Transverse colon (tissue), 4 donors: Measurements from ENCODE around the gene RGS7. TPM values are rescaled to one million over a fixed set of nuclear protein-coding genes. Genes with fewer than 3 reads are reported as not detected.

Experiments
- DNase-seq: peaks from one replicate; pipeline ENCODE4 v3.0.0-alpha.2; 2019
- H3K27ac ChIP-seq, 4 donors: fragments of 200-600 bp; sonication (generic); 2 replicates each; pipeline ENCODE4 v1.5.1; 2016 to 2018; ENCODE audit warnings: inconsistent platforms in 4 of 4
- H3K27me3 ChIP-seq: fragments of 200-600 bp; sonication (generic); 2 replicates; pipeline ENCODE4 v1.5.1; 2017; ENCODE audit warnings: inconsistent platforms
- H3K36me3 ChIP-seq, 4 donors: fragments of 200-600 bp; sonication (generic); 2 replicates each; pipeline ENCODE4 v1.5.1; 2017 to 2019; ENCODE audit warnings: inconsistent platforms in 4 of 4
- H3K4me1 ChIP-seq, 4 donors: fragments of 200-600 bp; sonication (generic); 2 replicates each; pipeline ENCODE4 v1.5.1; 2017 to 2020; ENCODE audit warnings: inconsistent platforms in 4 of 4
- H3K4me3 ChIP-seq, 4 donors: fragments of 200-600 bp; sonication (generic); 1 replicate in 1 of 4; 2 replicates in 3 of 4; pipeline versions ENCODE4 v1.5.1 to v1.6.1; 2017 to 2019; ENCODE audit warnings: inconsistent platforms in 4 of 4
- H3K9me3 ChIP-seq, 2 donors: fragments of 200-600 bp; sonication (generic); 2 replicates each; pipeline ENCODE4 v1.5.1; 2017 to 2019; ENCODE audit warnings: inconsistent platforms in 2 of 2
- CTCF ChIP-seq, 5 experiments: fragments of 200-600 bp in 3 of 5; fragments of 450-650 bp in 2 of 5; sonication (generic) in 3 of 5; IDR thresholded peaks; 1 replicate in 2 of 5; 2 replicates in 3 of 5; pipeline ENCODE4 v1.5.1; 2016 to 2017; ENCODE audit warnings: antibody characterized with exemption in 5 of 5, inconsistent platforms in 3 of 5, mild to moderate bottlenecking in 2 of 5, moderate library complexity in 1 of 5
- EP300 ChIP-seq: sonication (generic); formaldehyde crosslinking; IDR thresholded peaks from one replicate; pipeline ENCODE4 v1.6.1; 2017; ENCODE audit warnings: antibody characterized with exemption, low read depth
- POLR2A ChIP-seq: fragments of 450-650 bp; IDR thresholded peaks from one replicate; pipeline ENCODE4 v1.6.1; 2016; ENCODE audit warnings: antibody characterized with exemption, mild to moderate bottlenecking, moderate library complexity
- POLR2AphosphoS5 ChIP-seq, 3 donors: sonication (generic); formaldehyde crosslinking; IDR thresholded peaks; one replicate each; pipeline ENCODE4 v1.6.1; 2016; ENCODE audit warnings: antibody characterized with exemption in 3 of 3
- WGBS, 2 donors: methylation state at CpG; one replicate each; pipeline ENCODE4 v1.1.5; 2018; ENCODE audit warnings: low coverage in 1 of 2; 5-methylcytosine and 5-hydroxymethylcytosine counted together
- in situ Hi-C, 4 donors: fragments of 200-750 bp; cut with MboI; loops; one replicate each; pipeline versions ENCODE4 v1.15.0 to v1.15.1; 2017; ENCODE audit warnings: low sequenced_read_pairs in 3 of 4, low pct_ligation_motif_present in 1 of 4, low pct_unique_long_range_greater_than_20kb in 1 of 4
- intact Hi-C: fragments of 100-400 bp; cut with DNase I; formaldehyde crosslinking; loops from one replicate; pipeline ENCODE4 v1.15.1; 2023; ENCODE audit warnings: low total_unique reads
- total RNA-seq, 4 donors: library from RNA; depleted of rRNA; stranded (reverse); fragments of >200 nt; gene quantifications; one replicate each; pipeline ENCODE4 v1.1.0, GENCODE V29; 2016

The RGS7 gene
- total RNA-seq, 4 donors from 2014 or later: 1.5 to 2.0 TPM; not detected in 2

DNA sequence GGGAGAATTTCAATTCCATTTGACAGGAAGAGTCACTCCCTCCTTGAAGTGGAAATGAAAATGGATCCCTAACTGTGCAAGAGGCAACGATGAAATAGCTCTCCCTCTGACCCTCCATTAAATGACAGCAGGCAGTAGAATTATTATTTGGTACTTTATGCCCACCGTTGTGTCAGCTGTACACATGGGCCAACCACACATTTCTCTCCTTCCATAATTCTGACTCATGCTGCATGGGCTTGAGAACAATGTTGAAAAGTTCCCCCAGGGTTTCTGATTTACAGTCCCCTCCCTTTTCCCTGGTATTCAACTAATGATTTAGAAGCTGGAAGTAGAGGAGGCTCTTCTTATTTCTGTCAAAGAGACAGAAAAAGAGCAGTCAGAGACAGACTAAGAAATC lies 103.5 kb downstream of the RGS7 start:
- H3K27ac ChIP-seq: no peak overlapping the region
- no peaks in the 10 kb centered on the region for H3K9me3 ChIP-seq
- intact Hi-C loops (no loop called here), in situ Hi-C loops (no loop called here)
- no peaks in the 10 kb centered on the region for H3K27me3 ChIP-seq
- H3K36me3 ChIP-seq: no peaks in the 10 kb centered on the region
- TF ChIP-seq POLR2AphosphoS5 (IDR thresholded peaks at IDR 0.05) (no peak), EP300 (no peak), POLR2A (no peak), CTCF (IDR thresholded peaks at IDR 0.05) (no peak)
- no peaks in the 10 kb centered on the region for H3K4me1 ChIP-seq
- no peak overlapping the region for H3K4me3 ChIP-seq
- 81 to 94% methylated on average over 2 of the region's 2 CpGs for WGBS, 2 donors
- DNase-seq: no peak

GRCh38 chr1:241250465-241250864 lies 106.5 kb downstream of the RGS7 start:
- TF ChIP-seq POLR2A: no peak
- no peak for TF ChIP-seq EP300
- TF ChIP-seq POLR2AphosphoS5 (IDR thresholded peaks at IDR 0.05): no peak
- TF ChIP-seq CTCF (IDR thresholded peaks at IDR 0.05): no peak
- Histone ChIP-seq H3K27me3 (no peaks in the 10 kb centered on the region), H3K27ac (no peak overlapping the region), H3K9me3 (no peaks in the 10 kb centered on the region), H3K4me3 (no peak overlapping the region), H3K36me3 (no peaks in the 10 kb centered on the region), H3K4me1 (no peaks in the 10 kb centered on the region)
- DNase-seq: no peak
- intact Hi-C loops (no loop called here), in situ Hi-C loops (no loop called here)
- 41 to 43% methylated on average over 1 of the region's 1 CpG for WGBS, 2 donors

- H3K36me3 ChIP-seq: no peaks in the 10 kb centered on the region
- in situ Hi-C loops (no loop called here), intact Hi-C loops (no loop called here)
- no peak overlapping the region for H3K4me3 ChIP-seq
- 50 to 72% methylated on average over 1 to 5 of the region's 5 CpGs for WGBS, 2 donors
- TF ChIP-seq CTCF (IDR thresholded peaks at IDR 0.05): no peak
- TF ChIP-seq POLR2A: no peak
- no peak for TF ChIP-seq POLR2AphosphoS5 (IDR thresholded peaks at IDR 0.05)
- TF ChIP-seq EP300: no peak
- no peak overlapping the region for H3K27ac ChIP-seq
- no peak for DNase-seq
- no peaks in the 10 kb centered on the region for H3K4me1 ChIP-seq
- no peaks in the 10 kb centered on the region for H3K9me3 ChIP-seq
- H3K27me3 ChIP-seq: no peaks in the 10 kb centered on the region
Observed at GRCh38 chr1:241240069-241240468, 116.9 kb downstream of the RGS7 start.

GRCh38 chr1:241237873-241238272 lies 119.1 kb downstream of the RGS7 start:
- DNase-seq: no peak
- WGBS, 2 donors: 71% methylated on average over 8 of the region's 8 CpGs; no CpG with 5 or more reads in 1 of the 2 donors
- Histone ChIP-seq H3K27ac (no peak overlapping the region), H3K36me3 (no peaks in the 10 kb centered on the region), H3K4me3 (no peak overlapping the region), H3K9me3 (no peaks in the 10 kb centered on the region), H3K27me3 (no peaks in the 10 kb centered on the region), H3K4me1 (no peaks in the 10 kb centered on the region)
- intact Hi-C loops (no loop called here), in situ Hi-C loops (no loop called here)
- no peak for TF ChIP-seq CTCF (IDR thresholded peaks at IDR 0.05)
- no peak for TF ChIP-seq POLR2AphosphoS5 (IDR thresholded peaks at IDR 0.05)
- no peak for TF ChIP-seq POLR2A
- TF ChIP-seq EP300: no peak
